GM12878 (cell line): ENCODE measurements around the gene STAT5B. TPM values are rescaled to one million over a fixed set of nuclear protein-coding genes. Genes with fewer than 3 reads are reported as not detected.

ENCODE experiments used
- ATAC-seq: fragments of 200-7000 bp; cut with Tn5 transposase; 3 replicates; pipeline ENCODE4 v1.9.1; 2020; ENCODE audit warnings: mild to moderate bottlenecking, moderate library complexity
- BruUV-seq: library from RNA; stranded (reverse); fragments of 400-500 nt; replicated peaks from 2 replicates; lab custom pipeline; 2021; lab: Mats Ljungman, UMichigan
- CTCF ChIA-PET: fragments of 300-600 bp; sonication (Branson Sonifier 250); formaldehyde crosslinking; extraction: SDS; loops from one replicate; lab custom pipeline; 2021; ENCODE audit warnings: inconsistent platforms; lab: Yijun Ruan, JAX
- POLR2A ChIA-PET: fragments of 350-600 bp; formaldehyde crosslinking; extraction: SDS; loops from one replicate; lab custom pipeline; 2021; ENCODE audit warnings: inconsistent platforms; lab: Charles Lee
- RAD21 ChIA-PET: fragments of 300-600 bp; sonication (Branson Sonifier 250); formaldehyde crosslinking; loops from one replicate; lab custom pipeline; 2023; ENCODE audit warnings: antibody characterized with exemption; ENCODE audit not compliant: unreplicated experiment; lab: Charles Lee
- SMC1A ChIA-PET: fragments of 300-600 bp; sonication (Branson Sonifier 250); formaldehyde crosslinking; loops from one replicate; lab custom pipeline; 2023; ENCODE audit not compliant: unreplicated experiment, uncharacterized antibody; lab: Charles Lee
- DNase-seq: peaks from one replicate; pipeline ENCODE4 v3.0.0-alpha.2; 2011; ENCODE audit warnings: low read depth, low spot score
- FAIRE-seq: peaks from 3 replicates; lab custom pipeline; 2011; peaks lifted over from hg19 to GRCh38; lab: Jason Lieb, UNC
- H2AFZ ChIP-seq: 2 replicates; pipeline ENCODE4 v1.6.0; 2011; ENCODE audit warnings: low read depth, low read length, control low read depth; ENCODE audit not compliant: control insufficient read depth
- H3K27ac ChIP-seq: 2 replicates; pipeline ENCODE4 v1.5.1; 2011; ENCODE audit warnings: control low read depth; ENCODE audit not compliant: control insufficient read depth, insufficient read depth
- H3K27me3 ChIP-seq, 2 experiments: replicated peaks in 1 of 2; 2 replicates each; pipeline versions ENCODE4 v1.6.0 to v1.6.1; 2011; ENCODE audit warnings: low read length in 1 of 2; ENCODE audit not compliant: control insufficient read depth in 2 of 2, insufficient read depth in 2 of 2
- H3K36me3 ChIP-seq, 2 experiments: 2 replicates each; pipeline ENCODE4 v1.5.1; 2011; ENCODE audit warnings: low read length in 1 of 2; ENCODE audit not compliant: control insufficient read depth in 2 of 2, insufficient read depth in 2 of 2
- H3K4me1 ChIP-seq: 2 replicates; pipeline ENCODE4 v1.6.1; 2011; ENCODE audit warnings: mild to moderate bottlenecking, low read length, moderate library complexity, mixed read lengths; ENCODE audit not compliant: control insufficient read depth, insufficient read depth
- H3K4me2 ChIP-seq: 2 replicates; pipeline ENCODE4 v1.6.0; 2011; ENCODE audit warnings: control low read depth; ENCODE audit not compliant: control insufficient read depth, insufficient read depth
- H3K4me3 ChIP-seq: fragments of 200-600 bp; sonication (generic); 2 replicates; pipeline ENCODE4 v1.5.1; 2016
- H3K79me2 ChIP-seq: 2 replicates; pipeline ENCODE4 v1.6.0; 2011; ENCODE audit warnings: low read length; ENCODE audit not compliant: control insufficient read depth, insufficient read depth
- H3K9ac ChIP-seq: 2 replicates; pipeline ENCODE4 v1.8.0; 2011; ENCODE audit warnings: low read length, control low read depth, mixed read lengths; ENCODE audit not compliant: control insufficient read depth, insufficient read depth
- H3K9me3 ChIP-seq: replicated peaks from 3 replicates; pipeline ENCODE4 v1.5.1; 2011; ENCODE audit warnings: mild to moderate bottlenecking, low read length; ENCODE audit not compliant: control insufficient read depth, insufficient read depth
- H4K20me1 ChIP-seq: 2 replicates; pipeline ENCODE4 v1.6.0; 2011; ENCODE audit not compliant: control insufficient read depth, insufficient read depth
- BACH1 ChIP-seq: fragments of 450-650 bp; IDR thresholded peaks from 2 replicates; pipeline ENCODE4 v1.6.1; 2017; ENCODE audit warnings: mild to moderate bottlenecking, borderline replicate concordance
- CHD4 ChIP-seq: fragments of 200-600 bp; sonication (generic); IDR thresholded peaks from 2 replicates; pipeline ENCODE4 v1.6.1; 2016; ENCODE audit warnings: mild to moderate bottlenecking
- FOS ChIP-seq: IDR thresholded peaks from 3 replicates; pipeline ENCODE4 v1.6.1; 2011; ENCODE audit warnings: borderline replicate concordance; ENCODE audit not compliant: insufficient read length; ENCODE audit errors: extremely low read depth
- HDAC6 ChIP-seq: fragments of 200-600 bp; sonication (generic); IDR thresholded peaks from one replicate; pipeline ENCODE4 v1.8.0; 2017; ENCODE audit warnings: antibody characterized with exemption; ENCODE audit not compliant: unreplicated experiment
- KDM1A ChIP-seq: fragments of 200-600 bp; sonication (generic); IDR thresholded peaks from 2 replicates; pipeline ENCODE4 v1.6.1; 2016; ENCODE audit warnings: borderline replicate concordance
- KLF5 ChIP-seq: fragments of 450-650 bp; IDR thresholded peaks from 2 replicates; pipeline ENCODE4 v1.6.1; 2014; ENCODE audit warnings: mild to moderate bottlenecking; ENCODE audit not compliant: partially characterized antibody
- LARP7 ChIP-seq: fragments of 450-650 bp; IDR thresholded peaks from 2 replicates; pipeline ENCODE4 v1.6.1; 2017; ENCODE audit warnings: mild to moderate bottlenecking
- NR2F1 ChIP-seq: fragments of 450-650 bp; conservative IDR thresholded peaks from 2 replicates; pipeline ENCODE4 v1.6.1; 2017; ENCODE audit warnings: mild to moderate bottlenecking
- PAX8 ChIP-seq: fragments of 450-650 bp; IDR thresholded peaks from 2 replicates; pipeline ENCODE4 v1.6.1; 2017; ENCODE audit warnings: mild to moderate bottlenecking, moderate library complexity
- ZNF384 ChIP-seq: IDR thresholded peaks from 2 replicates; pipeline ENCODE4 v1.6.1; 2012; ENCODE audit warnings: low read depth, mild to moderate bottlenecking, low read length, improper control_type of control experiment, borderline replicate concordance
- WGBS: methylation state at CpG from one replicate; pipeline ENCODE4 v1.1.6; 2016; ENCODE audit warnings: low lambda C conversion rate; ENCODE audit not compliant: insufficient replicate concordance, insufficient coverage; ENCODE audit errors: missing lambda C conversion rate; 5-methylcytosine and 5-hydroxymethylcytosine counted together
- in situ Hi-C: fragments of 300-500 bp; cut with MboI; formaldehyde crosslinking; loops from 9 replicates; pipeline ENCODE4 v1.14.3; 2018; ENCODE audit warnings: mixed read lengths
- intact Hi-C: fragments of 100-400 bp; cut with micrococcal nuclease; formaldehyde crosslinking; loops from one replicate; pipeline ENCODE4 v1.14.2; 2022; ENCODE audit not compliant: unreplicated experiment
- polyA plus RNA-seq, 11 experiments: library from polyadenylated mRNA; depleted of rRNA in 4 of 11; unstranded in 6 of 11; stranded (reverse) in 5 of 11; fragments of >200 nt; fragmentation: Nextera tagmentation in 4 of 11; fragmentation: Illumina TruSeq in 1 of 11; extraction: Ambion mirVana in 4 of 11; extraction: Trizol in 1 of 11; gene quantifications; 1 replicate in 1 of 11; 2 replicates in 10 of 11; pipeline versions ENCODE4 v1.2.1 to v1.2.3, GENCODE V29; 2011 to 2016; ENCODE audit warnings: inconsistent platforms in 2 of 11, missing spikeins in 2 of 11, low read depth in 1 of 11
- total RNA-seq, 4 experiments: library from RNA; depleted of rRNA in 3 of 4; stranded (reverse); fragments of >200 nt in 3 of 4; fragmentation: Illumina TruSeq in 1 of 4; extraction: Trizol in 1 of 4; gene quantifications; 2 replicates each; pipeline versions ENCODE4 v1.2.1 to v1.2.3, GENCODE V29; 2013 to 2021
- TF ChIP-seq, protein P1 (sequence below): IDR thresholded peaks from 2 replicates; pipeline ENCODE4 v1.6.1; 2011; ENCODE audit warnings: low read depth, low read length, improper control_type of control experiment, borderline replicate concordance
- TF ChIP-seq, protein P2 (sequence below): fragments of 450-650 bp; IDR thresholded peaks from 2 replicates; pipeline ENCODE4 v1.6.1; 2016; ENCODE audit warnings: mild to moderate bottlenecking, moderate library complexity, borderline replicate concordance

STAT5B gene
- total and polyA plus RNA-seq, 10 of the 15 experiments (the other 5 are each of a cell fraction or from before 2014, with no cell fraction given): 11.0 to 69.6 (median 46.7) TPM

DNA sequence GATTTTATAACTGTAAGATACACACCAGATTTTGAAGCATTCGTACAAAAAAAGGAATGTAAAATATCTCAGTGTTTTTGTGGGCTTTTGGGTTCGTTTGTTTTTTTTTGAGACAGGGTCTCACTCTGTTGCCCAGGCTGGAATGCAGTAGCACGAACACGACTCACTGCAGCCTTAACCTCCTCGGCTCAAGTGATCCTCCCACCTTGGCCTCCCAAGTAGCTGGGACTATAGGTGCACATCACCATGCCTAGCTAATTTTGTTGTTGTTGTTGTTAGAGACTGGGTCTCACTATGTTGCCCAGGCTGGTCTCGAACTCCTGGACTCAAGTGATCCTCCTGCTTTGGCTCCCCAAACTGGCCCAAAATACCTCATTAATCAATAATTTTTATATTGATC is 15.9 kb downstream of the STAT5B start:
- FAIRE-seq (no peak), ATAC-seq (no peak)
- Histone ChIP-seq H3K9me3 (no peaks in the 10 kb centered on the region; the same call in 2 of the 3 replicates), H3K4me1 (no peaks in the 10 kb centered on the region), H2AFZ (no peak overlapping the region), H3K27me3 (no peaks in the 10 kb centered on the region), H3K9ac (no peak overlapping the region), H3K36me3 (no peaks in the 10 kb centered on the region), H4K20me1 (no peaks in the 10 kb centered on the region), H3K27ac (no peak overlapping the region), H3K4me2 (no peak overlapping the region)
- 91% methylated on average over 6 of the region's 6 CpGs for WGBS
- intact Hi-C loops: no loop called here
- RAD21 ChIA-PET: no interaction called here
- in situ Hi-C loops: no loop called here
- TF ChIP-seq, protein P1, sequence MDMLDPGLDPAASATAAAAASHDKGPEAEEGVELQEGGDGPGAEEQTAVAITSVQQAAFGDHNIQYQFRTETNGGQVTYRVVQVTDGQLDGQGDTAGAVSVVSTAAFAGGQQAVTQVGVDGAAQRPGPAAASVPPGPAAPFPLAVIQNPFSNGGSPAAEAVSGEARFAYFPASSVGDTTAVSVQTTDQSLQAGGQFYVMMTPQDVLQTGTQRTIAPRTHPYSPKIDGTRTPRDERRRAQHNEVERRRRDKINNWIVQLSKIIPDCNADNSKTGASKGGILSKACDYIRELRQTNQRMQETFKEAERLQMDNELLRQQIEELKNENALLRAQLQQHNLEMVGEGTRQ: no peak
- no peak for TF ChIP-seq HDAC6
- no peak for TF ChIP-seq ZNF384
- no peak for TF ChIP-seq KLF5
- TF ChIP-seq BACH1: no peak
- TF ChIP-seq LARP7: no peak
- no peak for TF ChIP-seq KDM1A
- no peak for TF ChIP-seq NR2F1
- no peak for TF ChIP-seq PAX8
- TF ChIP-seq, protein P2, sequence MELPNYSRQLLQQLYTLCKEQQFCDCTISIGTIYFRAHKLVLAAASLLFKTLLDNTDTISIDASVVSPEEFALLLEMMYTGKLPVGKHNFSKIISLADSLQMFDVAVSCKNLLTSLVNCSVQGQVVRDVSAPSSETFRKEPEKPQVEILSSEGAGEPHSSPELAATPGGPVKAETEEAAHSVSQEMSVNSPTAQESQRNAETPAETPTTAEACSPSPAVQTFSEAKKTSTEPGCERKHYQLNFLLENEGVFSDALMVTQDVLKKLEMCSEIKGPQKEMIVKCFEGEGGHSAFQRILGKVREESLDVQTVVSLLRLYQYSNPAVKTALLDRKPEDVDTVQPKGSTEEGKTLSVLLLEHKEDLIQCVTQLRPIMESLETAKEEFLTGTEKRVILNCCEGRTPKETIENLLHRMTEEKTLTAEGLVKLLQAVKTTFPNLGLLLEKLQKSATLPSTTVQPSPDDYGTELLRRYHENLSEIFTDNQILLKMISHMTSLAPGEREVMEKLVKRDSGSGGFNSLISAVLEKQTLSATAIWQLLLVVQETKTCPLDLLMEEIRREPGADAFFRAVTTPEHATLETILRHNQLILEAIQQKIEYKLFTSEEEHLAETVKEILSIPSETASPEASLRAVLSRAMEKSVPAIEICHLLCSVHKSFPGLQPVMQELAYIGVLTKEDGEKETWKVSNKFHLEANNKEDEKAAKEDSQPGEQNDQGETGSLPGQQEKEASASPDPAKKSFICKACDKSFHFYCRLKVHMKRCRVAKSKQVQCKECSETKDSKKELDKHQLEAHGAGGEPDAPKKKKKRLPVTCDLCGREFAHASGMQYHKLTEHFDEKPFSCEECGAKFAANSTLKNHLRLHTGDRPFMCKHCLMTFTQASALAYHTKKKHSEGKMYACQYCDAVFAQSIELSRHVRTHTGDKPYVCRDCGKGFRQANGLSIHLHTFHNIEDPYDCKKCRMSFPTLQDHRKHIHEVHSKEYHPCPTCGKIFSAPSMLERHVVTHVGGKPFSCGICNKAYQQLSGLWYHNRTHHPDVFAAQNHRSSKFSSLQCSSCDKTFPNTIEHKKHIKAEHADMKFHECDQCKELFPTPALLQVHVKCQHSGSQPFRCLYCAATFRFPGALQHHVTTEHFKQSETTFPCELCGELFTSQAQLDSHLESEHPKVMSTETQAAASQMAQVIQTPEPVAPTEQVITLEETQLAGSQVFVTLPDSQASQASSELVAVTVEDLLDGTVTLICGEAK: no peak
- TF ChIP-seq FOS: no peak
- no peak for TF ChIP-seq CHD4
- TF ChIP-seq, all 136 proteins: peak for 0
- DNase-seq: no peak
- SMC1A ChIA-PET: interaction anchor here (0.5 to 1.3 kb wide), 3 partner anchors 9 to 89 kb away, joined by 3 to 5 read pairs (median 3); no protein-coding TSS in a partner anchor
- CTCF ChIA-PET: interaction anchor here (0.6 to 0.9 kb wide), 4 partner anchors 15 to 1073 kb away, joined by 3 read pairs; no protein-coding TSS in a partner anchor
- POLR2A ChIA-PET: interaction anchor here (1.9 kb wide), 1 partner anchor 11 kb away, joined by 9 read pairs; no protein-coding TSS in a partner anchor
- no TSS peak for BruUV-seq
- H3K79me2 ChIP-seq: no peaks in the 10 kb centered on the region; the same call in 1 of the 2 replicates
- H3K4me3 ChIP-seq: no peak overlapping the region
